NCI-H510A (cell line): ENCODE data around the gene FBXW7.
"Not testable (repeated sequence)": the region's sequence is repeated elsewhere in the genome, so short reads cannot be mapped to it uniquely, and the experiment has no call there.

Experiments used
- DNase-seq: peaks from one replicate; lab custom pipeline; 2025; lab: John Stamatoyannopoulos, UW

FBXW7 gene

GRCh38 chr4:152535903-152536544 lies at the start of gene FBXW7:
Gene FBXW7 (minus strand): TSS chr4:152536092. CDS start chr4:152411803, 124,289 bp downstream.
- DNase-seq, result peak; percentile 91

- no peak for DNase-seq
These were observed 49.1 kb upstream of the FBXW7 start for GRCh38 chr4:152585023-152585441.

- no peak for DNase-seq
These were observed 45.8 kb upstream of the FBXW7 start for GRCh38 chr4:152581536-152582160.

- no peak for DNase-seq
These were observed 44.0 kb upstream of the FBXW7 start for GRCh38 chr4:152579916-152580315.

GRCh38 chr4:152579107-152579764 lies 43.3 kb upstream of the FBXW7 start:
- no peak for DNase-seq

GRCh38 chr4:152578670-152579069 lies 42.8 kb upstream of the FBXW7 start:
- no peak for DNase-seq

GRCh38 chr4:152577708-152578396 lies 42.0 kb upstream of the FBXW7 start:
- no peak for DNase-seq

- no peak for DNase-seq
These were observed 39.6 kb upstream of the FBXW7 start for GRCh38 chr4:152575533-152575932.

GRCh38 chr4:152573861-152574260 lies 38.0 kb upstream of the FBXW7 start:
- no peak for DNase-seq

- DNase-seq, result no peak
These were observed 36.7 kb upstream of the FBXW7 start for GRCh38 chr4:152572417-152573086.

- DNase-seq, result no peak
These were observed 35.9 kb upstream of the FBXW7 start for GRCh38 chr4:152571770-152572169.

- DNase-seq, result no peak
These were observed 35.4 kb upstream of the FBXW7 start for GRCh38 chr4:152571296-152571695.

- DNase-seq, result no peak
These were observed 29.4 kb upstream of the FBXW7 start for GRCh38 chr4:152565333-152565732.

- DNase-seq, result no peak
These were observed 28.4 kb upstream of the FBXW7 start for GRCh38 chr4:152564336-152564735.

GRCh38 chr4:152563209-152563608 lies 27.3 kb upstream of the FBXW7 start:
- DNase-seq, result no peak

GRCh38 chr4:152559641-152560040 lies 23.7 kb upstream of the FBXW7 start:
- no peak for DNase-seq

- DNase-seq, result no peak
These were observed 22.5 kb upstream of the FBXW7 start for GRCh38 chr4:152558396-152558795.

- no peak for DNase-seq
These were observed 20.9 kb upstream of the FBXW7 start for GRCh38 chr4:152556834-152557233.

GRCh38 chr4:152556283-152556682 lies 20.4 kb upstream of the FBXW7 start:
- DNase-seq, result no peak

- DNase-seq, result no peak
These were observed 18.9 kb upstream of the FBXW7 start for GRCh38 chr4:152554742-152555141.

GRCh38 chr4:152550687-152551086 lies 14.8 kb upstream of the FBXW7 start:
- DNase-seq, result not testable (repeated sequence)

GRCh38 chr4:152545088-152545487 lies 9.2 kb upstream of the FBXW7 start:
- no peak for DNase-seq
